Retinal pigment epithelial cell (primary cell): ENCODE measurements around the gene IMPG1.

Experiments
- DNase-seq: peaks from one replicate; pipeline ENCODE4 v3.0.0-alpha.2; 2010; ENCODE audit warnings: low read depth
- H3K4me3 ChIP-seq: 2 replicates; pipeline ENCODE4 v1.5.1; 2011; ENCODE audit warnings: mild to moderate bottlenecking, low read length, control low read depth, moderate library complexity
- TF ChIP-seq, protein P1 (sequence below): conservative IDR thresholded peaks from 2 replicates; pipeline ENCODE4 v1.5.1; 2011; ENCODE audit warnings: low read depth, low read length, control low read depth, inconsistent platforms

Gene IMPG1

DNA sequence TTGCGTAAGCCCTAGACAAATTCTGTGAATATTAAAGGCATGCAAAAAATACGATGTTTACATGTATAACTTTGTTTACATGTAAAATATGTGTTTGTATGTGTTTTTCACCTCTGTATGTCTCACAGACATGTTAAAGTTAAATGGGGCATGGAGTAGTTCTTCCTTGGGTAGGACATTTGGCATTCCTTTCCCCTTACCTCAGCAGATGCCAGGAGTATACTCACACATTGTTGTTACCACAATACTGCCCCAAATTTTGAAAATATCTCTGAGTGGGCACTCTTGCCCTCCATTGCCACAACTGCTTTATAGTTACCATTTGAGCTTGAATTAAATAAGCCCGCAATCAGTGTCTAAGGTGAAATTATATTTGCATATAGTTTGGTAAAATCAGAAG, 175.9 kb downstream of the IMPG1 start:
- TF ChIP-seq, protein P1, sequence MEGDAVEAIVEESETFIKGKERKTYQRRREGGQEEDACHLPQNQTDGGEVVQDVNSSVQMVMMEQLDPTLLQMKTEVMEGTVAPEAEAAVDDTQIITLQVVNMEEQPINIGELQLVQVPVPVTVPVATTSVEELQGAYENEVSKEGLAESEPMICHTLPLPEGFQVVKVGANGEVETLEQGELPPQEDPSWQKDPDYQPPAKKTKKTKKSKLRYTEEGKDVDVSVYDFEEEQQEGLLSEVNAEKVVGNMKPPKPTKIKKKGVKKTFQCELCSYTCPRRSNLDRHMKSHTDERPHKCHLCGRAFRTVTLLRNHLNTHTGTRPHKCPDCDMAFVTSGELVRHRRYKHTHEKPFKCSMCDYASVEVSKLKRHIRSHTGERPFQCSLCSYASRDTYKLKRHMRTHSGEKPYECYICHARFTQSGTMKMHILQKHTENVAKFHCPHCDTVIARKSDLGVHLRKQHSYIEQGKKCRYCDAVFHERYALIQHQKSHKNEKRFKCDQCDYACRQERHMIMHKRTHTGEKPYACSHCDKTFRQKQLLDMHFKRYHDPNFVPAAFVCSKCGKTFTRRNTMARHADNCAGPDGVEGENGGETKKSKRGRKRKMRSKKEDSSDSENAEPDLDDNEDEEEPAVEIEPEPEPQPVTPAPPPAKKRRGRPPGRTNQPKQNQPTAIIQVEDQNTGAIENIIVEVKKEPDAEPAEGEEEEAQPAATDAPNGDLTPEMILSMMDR, result no peak
- H3K4me3 ChIP-seq, result no peak overlapping the region
- DNase-seq, result no peak

DNA sequence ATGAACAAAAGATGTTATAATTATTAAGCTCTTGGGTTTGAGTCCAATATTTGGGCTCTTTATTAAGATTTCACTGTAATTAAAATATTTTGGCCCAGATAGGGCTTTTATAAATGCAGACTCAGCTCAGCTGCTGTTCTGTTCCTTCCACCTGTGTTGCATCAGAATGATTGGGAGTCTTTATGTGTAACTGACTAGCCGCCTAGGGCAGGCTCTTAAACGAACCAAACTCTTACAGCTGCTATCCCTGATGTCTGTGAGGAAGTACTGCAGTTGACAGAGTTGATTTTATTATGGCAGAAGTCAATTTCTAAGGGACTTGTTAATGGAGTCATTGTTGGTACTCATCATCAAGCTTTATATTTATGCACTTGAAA, 178.7 kb downstream of the IMPG1 start:
- DNase-seq, result no peak
- TF ChIP-seq, protein P1, result no peak
- H3K4me3 ChIP-seq, result no peak overlapping the region

DNA sequence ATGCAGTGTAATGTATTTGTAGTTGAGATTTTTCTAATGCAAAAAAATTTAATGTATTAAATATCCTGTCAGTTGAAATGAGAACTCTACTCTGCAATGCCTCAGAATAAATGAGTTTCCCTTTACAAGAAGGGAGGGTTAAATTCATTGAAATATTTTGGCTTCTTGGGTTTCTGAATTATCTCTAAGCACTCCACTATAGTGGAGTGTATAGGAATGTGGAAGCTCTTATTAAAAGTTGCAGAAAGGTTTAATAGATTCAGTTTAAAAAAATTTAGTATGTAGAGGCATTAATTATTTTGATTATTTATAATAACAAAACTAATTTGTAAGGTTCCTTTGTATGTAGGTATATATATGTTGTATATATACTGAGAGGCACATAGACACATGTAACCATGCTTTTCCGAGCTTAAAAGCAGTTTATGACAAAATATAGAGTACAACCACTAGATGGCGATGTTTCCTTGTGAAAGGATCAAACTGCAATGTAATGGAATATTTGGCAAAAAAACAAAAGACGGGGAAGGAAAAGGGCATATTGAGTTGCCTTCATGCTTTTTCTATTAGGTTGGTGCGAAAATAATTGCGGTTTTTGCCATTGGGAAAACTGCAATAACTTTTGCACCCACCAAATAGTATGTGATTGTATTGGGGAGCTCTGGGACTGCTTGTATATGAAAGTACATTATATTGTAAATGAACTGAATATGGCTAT, 179.2 kb downstream of the IMPG1 start:
- H3K4me3 ChIP-seq, result no peak overlapping the region
- DNase-seq, result peak; percentile 16
- TF ChIP-seq, protein P1, result peak; percentile 63

DNA sequence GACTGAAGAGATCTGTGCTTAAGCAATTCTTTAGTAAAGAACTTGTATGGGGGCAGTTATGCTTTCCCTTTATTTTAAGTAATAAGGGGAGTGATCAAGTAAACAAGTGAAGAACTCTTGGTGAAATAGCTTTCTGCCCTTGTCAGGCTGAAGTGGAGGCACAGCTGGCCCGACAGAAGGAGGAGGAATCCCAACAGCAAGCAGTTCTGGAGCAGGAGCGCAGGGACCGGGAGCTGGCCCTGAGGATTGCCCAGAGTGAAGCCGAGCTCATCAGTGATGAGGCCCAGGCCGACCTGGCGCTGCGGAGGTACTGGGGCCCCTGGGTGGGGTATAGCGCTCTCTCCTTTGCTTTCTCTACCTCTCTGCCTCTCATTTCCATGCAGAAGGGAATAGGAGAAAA, 180.1 kb downstream of the IMPG1 start:
- no peak overlapping the region for H3K4me3 ChIP-seq
- TF ChIP-seq, protein P1, result no peak
- no peak for DNase-seq

DNA sequence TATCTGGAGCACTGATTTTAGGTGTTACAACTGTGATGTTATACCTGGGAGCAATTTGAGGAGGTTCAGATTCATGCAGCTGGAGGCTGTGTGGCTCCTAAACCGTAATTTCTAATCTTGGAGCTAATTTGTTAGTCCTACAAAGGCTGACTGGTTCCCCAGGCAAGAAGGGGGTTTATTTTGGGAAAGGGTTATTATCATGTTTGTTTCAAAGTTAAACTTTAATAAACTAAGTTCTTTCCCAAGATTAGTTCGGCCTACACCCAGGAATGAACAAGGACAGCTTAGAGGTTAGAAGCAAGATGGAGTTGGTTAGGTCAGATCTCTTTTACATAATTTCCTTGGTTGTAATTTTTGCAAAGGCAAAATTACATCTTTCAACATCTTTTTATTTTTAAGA, 187.6 kb downstream of the IMPG1 start:
- H3K4me3 ChIP-seq, result no peak overlapping the region
- TF ChIP-seq, protein P1, result no peak
- no peak for DNase-seq

DNA sequence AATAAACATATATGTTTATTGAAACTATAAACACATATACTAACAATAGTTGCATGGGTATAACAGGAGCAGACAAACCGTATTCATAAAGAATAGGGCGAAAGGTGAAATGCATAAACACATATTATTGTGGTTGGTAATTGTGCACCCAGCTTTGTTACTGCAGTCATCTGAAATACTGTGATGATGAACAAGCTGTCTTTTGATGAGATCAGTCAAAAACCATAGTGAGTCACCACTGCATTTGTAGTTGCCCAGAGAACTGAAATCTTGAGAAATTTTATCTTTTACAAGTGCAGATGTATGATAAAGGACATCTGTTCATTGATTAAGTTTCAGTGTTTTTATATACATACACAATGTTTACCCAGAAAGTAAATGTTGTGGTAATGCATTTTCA, 189.7 kb downstream of the IMPG1 start:
- TF ChIP-seq, protein P1, result no peak
- DNase-seq, result peak; percentile 6
- H3K4me3 ChIP-seq, result no peak overlapping the region

DNA sequence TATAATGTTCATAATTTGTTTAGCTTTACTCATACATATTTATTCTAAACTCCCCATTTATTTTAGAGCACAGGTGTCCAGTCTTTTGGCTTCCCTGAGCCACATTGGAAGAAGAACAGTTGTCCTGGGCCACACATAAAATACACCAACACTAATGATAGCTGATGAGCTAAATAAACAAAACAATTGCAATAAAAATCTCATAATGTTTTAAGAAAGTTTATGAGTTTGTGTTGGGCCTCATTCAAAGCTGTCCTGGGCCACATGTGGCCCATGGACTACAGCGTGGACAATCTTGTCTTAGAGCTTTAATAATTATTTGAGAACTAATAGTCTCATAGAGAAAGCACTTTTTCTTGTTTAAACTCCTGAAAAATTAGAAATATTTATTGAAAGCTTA, 192.2 kb downstream of the IMPG1 start:
- H3K4me3 ChIP-seq, result no peak overlapping the region
- DNase-seq, result no peak
- TF ChIP-seq, protein P1, result no peak
